ENCODE results near the gene ATCAY.
"Not testable (repeated sequence)": the region's sequence is repeated elsewhere in the genome, so short reads cannot be mapped to it uniquely, and the experiment has no call there.

Gene ATCAY

DNA sequence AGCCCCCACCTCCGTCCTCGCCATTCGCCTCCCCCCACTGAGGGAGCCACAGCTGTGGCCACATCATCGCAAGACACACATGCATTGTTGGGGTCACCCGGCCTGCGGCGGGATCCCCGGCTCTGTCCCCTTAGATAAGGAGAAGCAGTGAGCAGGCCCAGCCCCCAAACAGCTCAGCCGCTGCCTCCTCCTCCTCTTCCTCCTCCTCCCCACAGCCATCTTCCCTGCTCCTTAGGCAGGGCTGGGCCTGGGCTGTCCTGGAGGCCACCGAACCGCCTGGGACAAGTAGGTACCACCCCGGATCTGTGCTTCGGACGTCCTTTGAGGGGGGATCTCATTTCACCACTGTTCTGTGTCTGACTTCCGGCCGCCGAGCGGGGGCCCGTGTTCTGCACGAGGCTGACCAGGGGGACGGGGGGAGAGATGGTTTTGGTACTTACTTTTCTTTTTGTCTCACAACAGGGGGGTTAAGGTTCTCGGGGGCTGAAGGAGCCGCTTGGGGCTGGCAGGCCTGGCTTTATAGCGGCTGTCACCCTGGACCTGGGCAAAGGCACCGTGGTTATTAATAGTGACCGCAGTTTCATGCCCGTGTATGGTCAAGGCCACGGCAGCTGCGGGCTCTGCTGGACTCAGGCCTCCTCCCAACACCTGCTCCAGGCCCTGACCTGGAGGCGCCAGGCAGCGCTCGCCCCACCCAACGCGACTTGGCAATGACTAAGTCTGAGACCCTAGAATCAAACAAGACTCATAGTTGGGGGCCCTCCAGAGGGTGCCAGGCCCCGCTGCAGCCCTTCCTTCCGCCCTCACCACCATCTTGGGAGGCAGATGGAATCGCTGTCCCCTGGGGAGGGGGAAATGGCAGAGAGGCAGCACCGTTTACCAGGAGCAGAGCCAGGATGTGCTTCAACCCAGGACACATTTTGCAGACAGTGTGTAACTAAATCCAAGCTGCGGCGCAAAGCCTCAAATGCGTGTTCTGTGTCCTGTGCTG, 70.7 kb downstream of the ATCAY start:
- peak; percentile 39 for DNase-seq

DNA sequence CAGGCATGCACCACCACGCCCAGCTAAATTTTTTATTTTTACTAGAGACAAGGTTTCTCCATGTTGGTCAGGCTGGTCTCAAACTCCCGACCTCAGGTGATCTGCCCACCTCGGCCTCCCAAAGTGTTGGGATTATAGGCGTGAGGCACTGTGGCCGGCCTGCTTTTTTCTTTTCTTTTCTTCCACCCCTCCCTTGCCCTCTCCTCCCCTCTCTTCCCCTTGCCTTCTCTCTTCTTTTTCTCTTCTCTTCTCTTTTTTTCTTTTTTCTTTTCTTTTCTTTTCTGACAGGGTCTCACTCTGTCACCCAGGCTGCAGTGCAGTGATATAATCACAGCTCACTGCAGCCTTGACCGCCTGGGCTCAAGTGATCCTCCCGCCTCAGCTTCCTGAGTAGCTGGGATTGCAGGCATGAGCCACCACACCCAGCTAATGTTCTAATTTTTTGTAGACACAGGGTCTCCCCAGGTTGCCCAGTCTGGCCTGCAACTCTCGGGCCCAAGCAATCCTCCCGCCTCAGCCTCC, 72.3 kb downstream of the ATCAY start:
- not testable (repeated sequence) for DNase-seq

DNA sequence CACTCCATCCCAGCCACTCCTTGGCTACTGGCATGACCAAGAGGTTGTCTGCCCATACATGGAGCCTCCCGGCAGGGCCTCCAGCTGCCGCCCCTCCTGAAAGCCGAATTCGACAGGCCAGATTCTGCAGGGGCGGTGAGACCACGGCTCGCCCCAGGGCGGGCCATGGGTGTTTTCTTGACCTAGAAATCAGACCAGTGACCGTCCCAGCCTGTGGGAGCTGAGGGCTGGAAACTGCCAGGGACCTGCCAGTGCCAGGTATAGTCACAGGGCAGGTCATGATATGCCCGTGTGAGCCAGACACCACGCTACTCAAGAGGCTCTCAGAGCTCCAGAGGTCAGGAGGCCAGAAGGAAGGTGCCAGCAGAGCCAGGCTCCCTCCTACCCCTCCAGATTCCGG, 73.6 kb downstream of the ATCAY start:
- no peak for DNase-seq

DNA sequence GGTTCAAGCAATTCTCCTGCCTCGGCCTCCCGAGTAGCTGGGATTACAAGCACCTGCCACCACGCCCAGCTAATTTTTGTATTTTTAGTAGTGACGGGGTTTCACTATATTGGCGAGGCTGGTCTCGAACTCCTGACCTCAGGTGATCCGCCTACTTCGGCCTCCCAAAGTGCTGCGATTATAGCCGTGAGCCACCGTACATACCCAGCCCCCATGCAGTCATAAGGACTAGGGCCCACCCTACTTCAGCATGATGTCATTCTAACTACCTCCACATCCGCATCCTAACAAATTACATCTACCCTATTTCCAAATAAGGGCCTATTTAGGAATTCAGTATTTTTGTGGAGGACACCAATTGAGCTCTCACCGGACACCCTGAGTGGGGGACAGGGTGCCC, 74.8 kb downstream of the ATCAY start:
- not testable (repeated sequence) for DNase-seq

DNA sequence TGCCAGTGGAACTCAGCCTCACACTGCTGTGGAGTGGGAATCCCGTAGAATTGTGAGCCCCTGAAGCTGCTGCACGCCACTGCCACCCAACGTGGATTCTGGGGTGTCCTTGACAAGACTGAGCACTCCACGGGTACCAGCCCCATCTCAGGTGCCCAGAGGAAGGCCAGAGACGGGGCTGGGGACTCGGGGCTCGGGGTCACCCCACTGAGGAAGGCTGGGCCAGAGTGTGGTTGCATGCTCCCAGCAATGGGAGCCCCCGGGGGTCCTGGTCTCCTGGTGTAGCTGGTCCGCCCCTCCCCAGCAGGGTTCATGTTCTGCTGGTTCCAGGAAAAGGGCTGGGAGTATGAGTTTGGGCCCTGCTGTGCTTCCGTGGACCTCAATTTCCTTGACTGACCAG, 75.2 kb downstream of the ATCAY start:
- DNase-seq: no peak

DNA sequence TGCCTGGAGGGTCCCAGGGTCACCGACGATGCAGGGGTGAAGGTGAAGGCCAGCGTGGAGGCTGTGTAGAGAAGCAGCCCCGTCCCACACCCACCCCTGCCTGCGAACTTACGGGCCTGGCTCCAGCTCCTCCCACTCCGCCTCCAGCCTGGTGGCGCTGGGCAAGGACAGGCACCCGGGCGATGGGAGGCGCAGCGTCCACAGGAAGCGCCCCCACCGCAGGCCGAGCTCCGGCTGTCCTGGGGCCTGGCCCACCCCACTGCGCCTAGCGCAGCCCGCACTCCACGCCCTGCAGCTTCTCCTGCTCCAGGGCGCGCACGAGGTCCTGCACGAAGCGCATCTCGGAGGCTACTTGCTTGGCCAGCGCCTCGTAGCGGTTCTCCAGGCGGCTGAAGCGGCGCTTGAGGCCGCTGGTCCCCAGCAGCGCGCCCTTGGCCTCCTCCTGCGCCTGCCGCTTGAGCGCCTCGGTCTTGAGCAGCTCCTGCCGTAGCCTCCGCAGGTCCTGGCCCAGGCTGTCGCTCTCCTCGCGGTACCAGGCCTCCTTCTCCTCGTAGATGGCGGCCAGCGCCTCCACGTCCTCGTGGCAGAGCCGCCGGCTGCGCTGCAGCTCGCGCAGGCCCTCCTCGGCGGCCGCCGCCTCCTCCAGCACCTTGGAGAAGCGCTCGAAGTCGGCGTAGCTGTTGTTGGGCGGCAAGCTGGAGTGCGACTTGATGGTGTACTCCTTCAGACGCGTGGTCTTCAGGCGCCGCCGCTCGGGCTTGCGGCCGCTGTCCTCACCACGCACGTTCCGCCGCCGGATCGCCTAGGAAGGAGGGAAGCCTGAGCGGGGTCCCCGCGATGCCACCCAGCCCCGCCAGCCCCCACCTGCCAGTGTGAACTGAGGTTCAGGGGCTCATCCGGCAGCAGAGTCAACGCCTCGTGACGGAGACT, 78.6 kb downstream of the ATCAY start:
- no peak for DNase-seq

DNA sequence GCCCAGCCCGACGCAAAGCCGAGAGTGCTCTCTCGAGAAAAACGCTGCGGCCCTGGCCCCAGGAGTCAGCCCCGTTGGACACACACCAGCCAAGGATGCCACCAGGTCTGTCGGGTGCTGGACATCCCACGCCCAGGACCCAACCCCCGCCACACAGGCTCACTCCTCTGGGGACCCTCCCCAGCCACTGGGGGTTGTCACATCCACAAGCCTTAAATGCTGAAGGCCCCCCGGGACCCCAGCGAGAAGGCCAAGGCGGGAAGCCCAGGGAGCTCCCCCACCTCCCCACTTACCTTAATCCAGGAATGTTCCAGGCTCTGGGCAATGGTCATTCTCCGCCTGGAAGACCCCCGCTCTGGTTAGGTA, 79.3 kb downstream of the ATCAY start:
- no peak for DNase-seq

DNA sequence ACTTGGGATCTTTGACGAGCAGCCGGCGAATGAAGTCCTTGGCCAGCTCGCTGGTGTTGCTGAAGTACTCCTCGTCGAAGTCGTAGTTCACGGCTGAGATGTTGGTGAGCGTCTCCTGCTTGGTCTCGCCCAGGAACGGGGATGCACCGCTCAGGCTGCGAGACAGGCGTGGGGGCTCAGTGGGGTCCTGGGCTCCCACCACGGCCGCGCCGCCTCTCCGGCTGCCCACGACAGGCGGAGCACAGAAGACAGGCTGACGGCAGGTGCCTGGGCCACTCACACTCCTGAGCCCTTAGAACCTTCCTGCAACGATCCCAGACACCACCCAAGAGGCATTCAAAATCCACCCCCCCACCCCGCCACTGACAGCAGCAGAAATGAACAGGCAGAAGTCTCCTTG, 80.5 kb downstream of the ATCAY start:
- no peak for DNase-seq

DNA sequence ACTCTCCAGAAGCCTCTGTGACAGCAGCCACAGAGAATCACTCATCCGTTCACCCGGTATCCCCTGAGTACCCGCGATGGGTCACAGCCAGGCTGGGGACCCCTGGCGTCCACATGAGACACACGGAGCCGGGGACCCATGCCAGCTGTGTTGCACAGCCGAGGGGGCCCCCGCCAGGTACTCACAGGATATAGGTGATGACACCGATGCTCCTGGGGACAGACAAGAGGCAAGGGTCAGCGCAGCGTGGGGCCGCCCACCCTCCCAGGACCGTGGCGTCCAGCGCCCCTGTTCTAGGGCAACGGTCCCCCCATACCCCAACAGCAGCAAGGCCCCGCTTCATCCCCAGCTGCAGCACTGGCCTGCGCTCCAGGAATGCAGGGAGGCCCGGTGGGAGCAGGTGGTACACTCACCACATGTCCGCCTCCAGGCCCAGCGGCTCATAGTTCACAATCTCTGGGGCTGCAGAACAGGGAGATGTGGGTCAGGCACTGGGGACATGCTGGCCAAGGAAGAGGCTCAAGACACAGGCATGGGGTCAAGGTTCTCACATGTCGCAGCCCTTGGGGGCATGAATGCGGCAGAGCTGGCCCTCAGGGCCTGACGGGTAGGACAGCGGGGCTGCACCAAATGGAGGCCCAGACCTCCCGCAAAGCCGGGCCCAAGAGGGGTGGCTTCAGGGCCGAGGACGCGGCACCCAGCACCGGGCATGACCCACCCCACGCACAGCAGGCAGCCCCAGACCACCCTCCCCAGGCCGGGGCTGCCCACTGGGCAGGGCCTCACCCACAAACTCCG, 83.2 kb downstream of the ATCAY start:
- DNase-seq: no peak

DNA sequence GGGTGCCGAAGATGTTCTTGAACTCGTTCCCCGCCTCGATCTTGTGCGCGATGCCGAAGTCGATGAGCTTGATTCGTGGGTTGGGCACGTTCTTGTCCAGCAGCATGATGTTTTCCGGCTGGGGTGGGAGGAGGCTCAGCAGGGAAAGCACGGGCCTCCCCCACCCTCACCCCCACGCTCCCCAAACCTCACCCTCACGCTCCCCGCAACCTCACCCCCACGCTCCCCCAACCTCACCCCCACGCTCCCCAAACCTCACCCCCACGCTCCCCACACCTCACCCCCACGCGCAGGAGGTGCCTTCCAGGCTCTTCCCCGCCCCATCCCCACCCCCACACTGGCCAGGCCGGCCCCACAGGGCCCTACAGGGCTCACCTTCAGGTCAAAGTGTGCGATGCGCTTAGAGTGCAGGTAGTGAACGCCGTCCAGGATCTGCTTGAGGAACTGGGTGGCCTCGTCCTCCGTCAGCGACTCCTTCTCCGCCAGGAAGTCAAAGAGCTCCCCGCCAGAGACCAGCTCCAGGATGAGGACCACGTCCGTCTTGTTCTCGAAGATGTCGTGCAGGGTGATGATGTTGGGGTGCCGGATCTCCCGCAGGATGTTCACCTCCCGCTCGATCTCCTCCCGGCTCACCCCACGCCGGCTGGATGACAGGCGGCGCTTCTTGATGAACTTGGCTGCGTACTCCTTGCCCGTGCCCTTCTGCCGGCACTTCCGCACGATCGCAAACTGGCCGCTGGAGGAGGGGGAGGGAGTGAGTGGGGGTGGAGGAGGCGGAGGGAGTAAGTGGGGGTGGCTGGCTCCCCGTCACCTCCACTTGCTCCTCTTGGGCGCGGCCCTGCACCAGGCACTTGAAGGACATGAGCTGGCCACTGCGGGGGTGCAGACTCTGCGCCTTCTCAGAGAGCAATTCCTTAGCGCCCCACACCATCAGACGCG, 84.0 kb downstream of the ATCAY start:
- DNase-seq: no peak

DNA sequence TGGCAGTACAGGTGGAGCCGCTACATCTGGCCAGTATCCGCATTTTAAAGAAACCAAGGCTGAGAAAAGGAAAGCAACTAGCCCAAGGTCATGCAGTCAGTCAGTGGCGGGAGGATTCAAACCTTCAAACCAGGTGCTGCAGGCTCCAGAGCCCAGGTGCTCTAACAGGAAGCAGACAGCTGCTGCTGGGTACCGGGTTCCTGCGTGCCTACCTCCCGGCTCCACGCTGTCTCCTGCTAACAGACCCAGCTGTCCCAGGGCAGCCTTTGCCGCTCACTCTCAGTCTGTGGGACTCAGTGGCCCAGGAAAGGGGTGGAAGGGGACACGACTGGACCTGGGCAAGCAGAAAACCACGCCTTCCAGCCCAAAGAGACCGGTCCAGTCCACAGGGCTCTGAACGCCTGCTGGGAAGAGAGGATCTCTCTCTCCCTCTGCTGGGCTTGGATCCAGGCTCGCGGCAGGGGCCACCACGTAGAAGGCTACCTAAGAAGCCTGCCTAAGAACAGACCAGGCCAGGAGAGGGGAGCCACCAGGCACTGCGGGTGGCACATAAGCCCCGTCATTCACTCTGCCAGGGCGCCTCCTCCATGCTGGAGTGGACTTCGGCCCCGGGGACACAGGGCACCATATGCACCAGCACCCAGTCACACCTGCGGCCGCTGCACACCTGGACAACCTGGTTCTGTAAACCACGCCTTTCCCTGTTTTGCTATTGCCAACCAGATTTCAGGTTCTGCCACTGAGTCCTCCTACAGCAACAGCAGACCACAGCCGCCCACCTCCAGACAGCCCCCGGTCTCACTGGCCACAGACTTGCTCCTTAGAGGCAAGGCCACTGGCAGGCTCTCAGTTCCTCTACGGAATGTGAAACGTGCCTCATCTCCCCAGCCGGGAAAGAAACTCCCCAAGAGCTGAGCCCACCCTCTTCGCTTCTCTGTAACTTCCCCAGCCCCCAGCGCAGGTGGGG, 85.8 kb downstream of the ATCAY start:
- DNase-seq: no peak

DNA sequence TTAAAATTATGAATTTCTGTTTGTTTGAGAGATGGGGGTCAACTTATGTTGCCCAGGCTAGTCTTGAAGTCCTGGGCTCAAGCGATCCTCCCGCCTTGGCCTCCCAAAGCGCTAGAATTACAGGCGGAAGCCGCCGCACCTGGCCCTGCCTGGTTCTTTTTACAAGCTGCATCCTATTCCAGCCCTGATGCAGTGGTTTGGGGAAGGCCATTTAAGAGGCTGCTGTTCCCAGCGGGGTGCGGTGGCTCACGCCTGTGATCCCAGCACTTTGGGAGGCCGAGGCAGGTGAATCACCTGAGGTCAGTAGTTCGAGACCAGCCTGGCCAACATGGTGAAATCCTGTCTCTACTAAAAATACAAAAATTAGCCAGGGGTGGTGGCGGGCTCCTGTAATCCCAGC, 87.5 kb downstream of the ATCAY start:
- not testable (repeated sequence) for DNase-seq

DNA sequence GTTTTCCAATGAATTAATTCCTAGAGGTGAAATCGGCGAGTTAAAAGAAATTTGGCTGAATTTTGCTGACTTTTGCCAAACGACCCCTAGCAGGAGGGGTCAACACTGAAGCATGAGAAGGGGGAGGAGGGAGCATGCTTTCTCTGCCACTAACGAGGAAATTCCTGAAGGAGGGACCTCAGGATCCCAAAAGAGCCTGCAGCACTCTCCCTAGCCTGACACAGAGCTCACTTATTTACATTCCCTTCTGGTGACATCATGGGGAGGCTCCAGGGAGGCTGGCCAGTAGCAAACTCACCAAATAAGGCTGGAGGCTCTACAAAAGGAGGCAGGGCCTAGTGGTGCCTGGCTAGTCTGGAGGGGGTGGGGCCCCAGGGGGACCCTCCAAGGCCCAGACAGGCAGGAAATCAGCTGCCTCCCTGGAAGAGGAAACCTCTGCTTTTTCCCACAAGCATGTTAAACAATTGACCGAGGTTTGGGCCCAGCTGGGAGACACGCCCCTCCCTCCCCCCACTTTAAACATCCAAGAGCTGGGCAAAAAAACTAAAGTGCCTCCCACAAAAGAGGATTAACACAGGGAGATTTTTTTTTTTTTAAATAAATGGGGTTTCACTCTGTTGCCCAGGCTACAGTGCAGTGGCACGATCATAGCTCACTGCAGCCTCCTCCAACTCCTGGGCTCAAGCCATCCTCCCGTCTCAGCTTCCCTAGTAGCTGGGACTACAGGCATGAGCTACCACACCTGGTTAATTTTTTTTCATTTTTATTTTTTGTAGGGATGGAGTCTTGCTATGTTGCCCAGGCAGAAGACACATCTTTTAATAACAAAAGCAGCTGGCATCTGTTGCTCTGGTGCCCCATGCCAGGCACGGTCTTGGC, 88.3 kb downstream of the ATCAY start:
- DNase-seq: no peak

DNA sequence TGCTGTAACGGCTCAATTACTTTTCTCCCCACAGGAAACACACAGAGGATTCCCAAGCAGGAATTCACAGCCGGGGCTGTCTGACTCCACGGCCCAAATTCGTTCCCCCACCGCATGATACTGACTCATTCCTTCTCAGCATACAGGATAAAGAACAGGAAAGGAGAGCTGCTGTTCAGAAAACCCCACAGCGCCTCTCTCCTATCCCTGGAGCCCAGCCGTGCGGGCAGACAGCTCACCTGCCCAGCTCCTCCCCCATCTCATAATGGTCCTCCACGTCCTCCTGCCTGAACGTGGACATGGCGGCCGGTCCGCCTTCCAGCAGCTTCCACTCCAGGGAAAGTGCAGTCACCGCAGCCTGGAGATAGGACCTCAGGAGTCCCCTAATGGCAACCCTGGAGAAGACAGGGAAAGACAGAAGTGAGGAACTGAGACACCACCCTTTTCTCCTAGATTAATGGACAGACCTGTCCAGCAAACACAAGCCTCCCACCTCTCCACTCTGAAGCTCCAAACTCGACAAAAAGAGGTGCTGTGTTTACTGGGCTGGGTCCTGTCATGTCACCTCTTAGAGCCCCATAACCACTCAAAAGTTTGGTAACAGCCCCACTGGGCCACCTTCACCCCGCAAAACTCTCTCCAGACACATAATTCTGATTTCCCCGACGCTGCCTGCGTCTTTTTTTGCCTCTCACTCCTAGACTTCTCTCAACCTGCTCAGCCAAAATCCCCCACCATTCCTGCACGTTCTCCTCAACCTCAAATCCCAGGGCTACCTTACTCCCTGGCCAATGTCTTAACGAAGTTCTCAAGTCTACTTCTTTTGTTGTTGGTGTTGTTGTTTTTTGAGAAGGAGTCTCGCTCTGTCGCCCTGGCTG, 89.2 kb downstream of the ATCAY start:
- no peak for DNase-seq

DNA sequence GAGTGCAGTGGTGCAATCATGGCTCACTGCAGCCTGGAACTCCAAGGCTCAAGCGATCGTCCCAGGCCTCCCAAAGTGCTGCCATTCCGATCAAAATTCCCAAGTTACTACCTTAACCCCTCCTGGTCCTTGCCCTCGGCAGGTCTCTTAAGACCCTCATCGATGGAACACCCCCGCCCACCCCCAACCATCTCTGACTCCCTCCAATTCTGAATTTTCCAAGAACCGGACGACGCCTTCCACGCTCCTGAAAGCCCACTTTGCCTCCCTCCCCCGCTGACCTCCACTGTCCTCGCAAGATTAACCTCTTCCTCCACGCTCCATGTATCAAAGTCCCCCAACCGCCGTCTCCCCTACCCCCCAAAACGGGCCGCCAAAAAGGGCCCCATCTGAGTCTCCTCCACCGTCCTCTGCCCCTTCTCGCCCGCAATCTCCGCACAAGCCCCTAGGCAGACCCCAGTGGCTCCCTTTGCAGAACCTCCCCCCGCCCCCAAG, 89.9 kb downstream of the ATCAY start:
- no peak for DNase-seq

DNA sequence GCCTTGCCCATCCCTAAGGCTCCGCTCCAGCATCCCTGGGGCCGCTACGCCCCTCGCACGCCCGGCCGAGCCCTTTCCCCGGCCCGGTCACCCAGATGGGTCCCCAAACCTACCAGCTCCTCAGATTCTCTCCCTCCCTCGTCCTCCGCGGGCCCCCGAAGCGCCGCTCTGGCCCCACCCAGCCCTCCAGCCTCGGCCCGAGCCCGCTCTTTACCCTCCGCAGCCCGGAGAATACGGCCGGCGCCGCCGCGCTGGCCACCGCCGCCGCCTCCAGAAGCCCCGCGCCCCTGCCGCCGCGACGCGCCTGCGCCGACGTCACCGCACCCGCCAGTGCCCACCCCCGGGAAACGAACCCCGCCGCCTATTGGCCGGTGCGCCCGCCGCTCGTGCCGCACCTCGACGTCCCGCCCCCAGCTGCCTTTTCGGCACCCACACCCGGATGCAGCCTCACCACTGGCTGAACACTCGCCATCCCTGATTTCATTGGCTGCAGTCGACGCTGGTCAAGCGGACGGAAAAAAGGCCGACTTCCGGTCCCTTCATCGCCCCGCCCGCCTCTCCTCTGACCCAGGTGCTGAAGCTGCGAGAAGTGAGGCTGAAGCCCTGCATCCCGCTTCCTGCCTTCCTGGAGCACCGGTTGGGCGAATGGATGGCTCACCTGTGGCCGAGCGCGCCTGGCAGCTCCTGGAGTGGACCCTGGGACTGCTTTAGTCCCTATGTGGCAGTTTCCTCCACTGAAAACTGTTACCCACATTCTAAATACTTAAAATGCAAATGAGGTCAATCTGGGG, 90.5 kb downstream of the ATCAY start, which contains the start of gene DAPK3:
TSS of gene DAPK3 (minus strand) at position 292 of the 791 bp plus-strand sequence. CDS start 1,364 bp downstream, outside the sequence.
- peak; percentile 98 for DNase-seq

DNA sequence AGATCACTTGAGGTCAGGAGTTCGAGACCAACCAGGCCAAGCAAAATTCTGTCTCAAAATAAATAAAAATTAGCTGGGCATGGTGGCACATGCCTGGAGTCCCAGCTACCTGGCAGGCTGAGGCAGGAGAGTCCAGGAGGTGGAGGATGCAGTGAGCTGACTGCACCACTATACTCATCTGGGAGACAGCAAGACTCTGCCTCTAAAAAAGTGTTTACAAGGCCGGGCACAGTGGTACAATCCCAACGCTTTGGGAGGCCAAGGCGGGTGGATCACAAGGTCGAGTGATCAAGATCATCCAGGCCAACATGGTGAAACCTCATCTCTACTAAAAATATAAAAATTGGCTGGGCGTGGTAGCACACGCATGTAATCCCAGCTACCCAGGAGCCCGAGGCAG, 94.7 kb downstream of the ATCAY start:
- DNase-seq: no peak
